Measurements from ENCODE around the gene SPTAN1.
"Not testable (repeated sequence)": the region's sequence is repeated elsewhere in the genome, so short reads cannot be mapped to it uniquely, and the experiment has no call there.

Gene SPTAN1

GRCh38 chr9:128631636-128632035 lies 79.2 kb downstream of the SPTAN1 start:
- DNase-seq (ENCODE audit: low spot score) (no peak), FAIRE-seq (no peak)

GRCh38 chr9:128632066-128632465 lies 79.7 kb downstream of the SPTAN1 start:
- DNase-seq (ENCODE audit: low spot score) (no peak), FAIRE-seq (no peak)

- DNase-seq (ENCODE audit: low spot score) (no peak), FAIRE-seq (no peak)
Observed at GRCh38 chr9:128632486-128632885, 80.1 kb downstream of the SPTAN1 start.

- DNase-seq (ENCODE audit: low spot score) (no peak), FAIRE-seq (no peak)
Observed at GRCh38 chr9:128633057-128633456, 80.7 kb downstream of the SPTAN1 start.

GRCh38 chr9:128633601-128634000 lies 81.2 kb downstream of the SPTAN1 start:
- no peak for FAIRE-seq

GRCh38 chr9:128634111-128634510 lies 81.7 kb downstream of the SPTAN1 start:
- DNase-seq (ENCODE audit: low spot score): no peak
- FAIRE-seq: no peak

More at GRCh38 chr9:128633601-128634000, 81.2 kb downstream of the SPTAN1 start:
- no peak for DNase-seq (ENCODE audit: low spot score)

GRCh38 chr9:128634651-128635262 lies 82.4 kb downstream of the SPTAN1 start:
- no peak for FAIRE-seq

GRCh38 chr9:128635266-128636023 lies 83.1 kb downstream of the SPTAN1 start:
- FAIRE-seq: peak; percentile 92
- peak; percentile 98 for DNase-seq (ENCODE audit: low spot score)

More at GRCh38 chr9:128634651-128635262, 82.4 kb downstream of the SPTAN1 start:
- no peak for DNase-seq (ENCODE audit: low spot score)

- DNase-seq (ENCODE audit: low spot score): peak; percentile 68
Observed at GRCh38 chr9:128636024-128636390, 83.6 kb downstream of the SPTAN1 start.

GRCh38 chr9:128636556-128637530 lies 84.5 kb downstream of the SPTAN1 start:
- FAIRE-seq (no peak), DNase-seq (ENCODE audit: low spot score) (no peak)

More at GRCh38 chr9:128636024-128636390, 83.6 kb downstream of the SPTAN1 start:
- FAIRE-seq: no peak

GRCh38 chr9:128637656-128638055 lies 85.3 kb downstream of the SPTAN1 start:
- DNase-seq (ENCODE audit: low spot score) (no peak), FAIRE-seq (no peak)

GRCh38 chr9:128638580-128638979 lies 86.2 kb downstream of the SPTAN1 start:
- no peak for DNase-seq (ENCODE audit: low spot score)
- no peak for FAIRE-seq

- DNase-seq (ENCODE audit: low spot score) (no peak), FAIRE-seq (no peak)
Observed at GRCh38 chr9:128640603-128641002, 88.2 kb downstream of the SPTAN1 start.

GRCh38 chr9:128642675-128643245 lies 90.4 kb downstream of the SPTAN1 start:
- DNase-seq (ENCODE audit: low spot score) (no peak), FAIRE-seq (no peak)

GRCh38 chr9:128643519-128644300 lies 91.3 kb downstream of the SPTAN1 start:
- peak; percentile 48 for DNase-seq (ENCODE audit: low spot score)
- FAIRE-seq: no peak

GRCh38 chr9:128648206-128648605 lies 95.8 kb downstream of the SPTAN1 start:
- FAIRE-seq: not testable (repeated sequence)
- peak; percentile 26 for DNase-seq (ENCODE audit: low spot score)

GRCh38 chr9:128651798-128652197 lies 99.4 kb downstream of the SPTAN1 start:
- DNase-seq (ENCODE audit: low spot score) (no peak), FAIRE-seq (no peak)

- no peak for FAIRE-seq
- no peak for DNase-seq (ENCODE audit: low spot score)
Observed at GRCh38 chr9:128653908-128654307, 101.5 kb downstream of the SPTAN1 start.

- no peak for DNase-seq (ENCODE audit: low spot score)
- FAIRE-seq: no peak
Observed at GRCh38 chr9:128654481-128654880, 102.1 kb downstream of the SPTAN1 start.

All from RCC 7860 (cell line).